GM18519 (cell line): ENCODE data around the gene CDK14.
"Not testable (repeated sequence)": the region's sequence is repeated elsewhere in the genome, so short reads cannot be mapped to it uniquely, and the experiment has no call there.

Experiments used
- ATAC-seq: cut with Tn5 transposase; IDR thresholded peaks from one replicate; pipeline ENCODE4 v1.9.1; 2021; ENCODE audit warnings: mild to moderate bottlenecking, moderate library complexity; ENCODE audit not compliant: unreplicated experiment, low FRiP score

Gene CDK14

GRCh38 chr7:90710466-90710850, 114.3 kb downstream of the CDK14 start:
- no peak for ATAC-seq

GRCh38 chr7:90713628-90714027, 117.5 kb downstream of the CDK14 start:
- no peak for ATAC-seq

GRCh38 chr7:90715067-90715466, 118.9 kb downstream of the CDK14 start:
- ATAC-seq: peak; percentile 49

GRCh38 chr7:90717296-90718060, 121.4 kb downstream of the CDK14 start:
- ATAC-seq: no peak

- no peak for ATAC-seq
Measured at GRCh38 chr7:90719155-90719554, 123.0 kb downstream of the CDK14 start.

GRCh38 chr7:90720984-90721760, 125.1 kb downstream of the CDK14 start:
- no peak for ATAC-seq

GRCh38 chr7:90721869-90722431, 125.8 kb downstream of the CDK14 start:
- ATAC-seq: no peak

GRCh38 chr7:90723233-90723632, 127.1 kb downstream of the CDK14 start:
- no peak for ATAC-seq

GRCh38 chr7:90723866-90724265, 127.7 kb downstream of the CDK14 start:
- no peak for ATAC-seq

- no peak for ATAC-seq
Measured at GRCh38 chr7:90726120-90726519, 130.0 kb downstream of the CDK14 start.

GRCh38 chr7:90726623-90727022, 130.5 kb downstream of the CDK14 start:
- ATAC-seq: no peak

GRCh38 chr7:90727412-90727811, 131.3 kb downstream of the CDK14 start:
- ATAC-seq: no peak

- ATAC-seq: peak; percentile 81
Measured at GRCh38 chr7:90728568-90728967, 132.4 kb downstream of the CDK14 start.

- not testable (repeated sequence) for ATAC-seq
Measured at GRCh38 chr7:90735611-90736280, 139.6 kb downstream of the CDK14 start.

- no peak for ATAC-seq
Measured at GRCh38 chr7:90736316-90736715, 140.2 kb downstream of the CDK14 start.

GRCh38 chr7:90736968-90737939, 141.1 kb downstream of the CDK14 start:
- ATAC-seq: peak; percentile 94

GRCh38 chr7:90738249-90738648, 142.1 kb downstream of the CDK14 start:
- ATAC-seq: no peak

- ATAC-seq: no peak
Measured at GRCh38 chr7:90739716-90740115, 143.6 kb downstream of the CDK14 start.

- ATAC-seq: no peak
Measured at GRCh38 chr7:90740386-90740785, 144.3 kb downstream of the CDK14 start.

GRCh38 chr7:90743626-90744025, 147.5 kb downstream of the CDK14 start:
- no peak for ATAC-seq
